22Rv1 (cell line): Measurements from ENCODE around the gene KCNV2.

Experiments used
- H3K27ac ChIP-seq: fragments of 450-650 bp; 2 replicates; pipeline ENCODE4 v1.5.1; 2017
- CTCF ChIP-seq: fragments of 450-650 bp; IDR thresholded peaks from 2 replicates; pipeline ENCODE4 v1.5.1; 2017; ENCODE audit warnings: mild to moderate bottlenecking
- ZFX ChIP-seq: fragments of 450-650 bp; IDR thresholded peaks from 2 replicates; pipeline ENCODE4 v1.6.1; 2017; ENCODE audit warnings: antibody characterized with exemption, borderline replicate concordance

The KCNV2 gene

DNA sequence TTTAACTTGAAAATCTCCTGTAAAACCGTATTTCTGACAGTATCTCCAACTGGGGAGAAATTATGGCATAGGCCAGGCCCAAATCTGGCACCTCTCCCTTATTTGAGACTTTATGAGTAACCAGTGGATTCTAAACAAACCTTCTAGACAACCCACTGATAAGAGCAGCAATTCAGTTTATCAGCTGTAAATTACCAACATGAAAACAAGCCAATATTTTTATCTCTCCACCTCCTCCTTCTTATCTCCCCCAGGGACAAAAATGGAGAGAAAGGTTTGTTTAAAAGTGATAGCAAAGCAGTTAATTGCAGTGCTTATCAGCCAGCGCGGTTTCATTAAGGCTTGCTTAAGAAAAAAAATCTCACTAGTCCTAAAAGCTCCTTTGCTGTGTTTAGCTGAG is 53.8 kb downstream of the KCNV2 start:
- TF ChIP-seq ZFX (no peak), CTCF (no peak)
- H3K27ac ChIP-seq = no peak overlapping the region

DNA sequence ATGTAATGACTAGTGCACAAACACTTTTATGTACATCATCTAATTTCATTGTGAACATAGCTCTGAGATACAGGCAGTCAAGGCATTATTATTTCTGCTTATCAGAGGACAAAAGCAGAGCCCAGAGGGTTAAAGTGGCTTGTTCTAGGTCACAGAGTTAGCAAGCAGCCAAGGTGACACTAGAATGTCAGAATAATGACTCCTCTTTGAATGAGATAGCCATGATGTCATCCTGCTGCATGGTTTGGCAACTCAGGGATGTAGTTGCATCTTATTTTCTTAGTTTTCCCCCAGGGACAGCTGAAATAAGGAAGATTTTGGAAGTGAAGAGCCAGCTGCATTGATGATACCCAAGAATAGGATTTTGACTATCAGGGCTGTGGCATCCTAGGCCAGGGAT is 54.4 kb downstream of the KCNV2 start:
- TF ChIP-seq ZFX (no peak), CTCF (no peak)
- no peak overlapping the region for H3K27ac ChIP-seq

DNA sequence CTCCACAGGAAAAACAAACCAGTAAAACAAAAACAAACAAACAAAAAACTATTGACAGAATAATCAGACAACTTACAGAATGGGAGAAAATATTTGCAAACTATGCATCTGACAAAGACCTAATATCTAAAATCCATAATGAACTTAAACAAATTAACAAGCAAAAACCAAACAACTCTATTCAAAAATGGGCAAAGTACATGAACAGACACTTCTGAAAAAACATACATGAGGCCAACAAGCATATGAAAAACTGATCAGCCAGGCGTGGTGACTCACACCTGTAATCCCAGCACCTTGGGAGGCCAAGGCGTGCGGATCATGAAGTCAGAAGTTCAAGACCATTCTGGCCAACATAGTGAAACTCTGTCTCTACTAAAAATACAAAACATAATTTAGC is 60.1 kb downstream of the KCNV2 start:
- H3K27ac ChIP-seq = no peak overlapping the region
- TF ChIP-seq CTCF (no peak), ZFX (no peak)

GRCh38 chr9:2778816-2779215 is 61.5 kb downstream of the KCNV2 start:
- TF ChIP-seq CTCF (no peak), ZFX (no peak)
- H3K27ac ChIP-seq = no peak overlapping the region
